Esophagus muscularis mucosa (tissue), 4 donors: ENCODE data around the gene FGF12. TPM values are rescaled to one million over a fixed set of nuclear protein-coding genes. Genes with fewer than 3 reads are reported as not detected.

Experiments
- DNase-seq: peaks from one replicate; pipeline ENCODE4 v3.0.0-alpha.2; 2017; ENCODE audit errors: extremely low spot score
- H3K27ac ChIP-seq, 4 donors: fragments of 200-600 bp; sonication (generic); replicated peaks in 1 of 4; 1 replicate in 3 of 4; 2 replicates in 1 of 4; pipeline ENCODE4 v1.5.1; 2016 to 2019; ENCODE audit warnings: mild to moderate bottlenecking in 1 of 4
- H3K27me3 ChIP-seq, 4 donors: fragments of 200-600 bp; sonication (generic); one replicate each; pipeline versions ENCODE4 v1.5.1 to v1.6.0; 2016 to 2019
- H3K36me3 ChIP-seq, 4 donors: fragments of 200-600 bp; sonication (generic); one replicate each; pipeline ENCODE4 v1.5.1; 2016 to 2019
- H3K4me1 ChIP-seq, 4 donors: fragments of 200-600 bp; sonication (generic); one replicate each; pipeline ENCODE4 v1.5.1; 2016 to 2019
- H3K4me3 ChIP-seq, 4 donors: fragments of 200-600 bp; sonication (generic); 1 replicate in 2 of 4; 2 replicates in 2 of 4; pipeline ENCODE4 v1.5.1; 2016 to 2019; ENCODE audit warnings: mild to moderate bottlenecking in 4 of 4, moderate library complexity in 1 of 4
- H3K9me3 ChIP-seq, 4 donors: fragments of 200-600 bp; sonication (generic); 1 replicate in 3 of 4; 2 replicates in 1 of 4; pipeline ENCODE4 v1.5.1; 2016 to 2019
- CTCF ChIP-seq, 3 experiments: fragments of 200-600 bp in 2 of 3; fragments of 450-650 bp in 1 of 3; sonication (generic) in 2 of 3; IDR thresholded peaks; one replicate each; pipeline ENCODE4 v1.5.1; 2017 to 2019; ENCODE audit warnings: antibody characterized with exemption in 3 of 3, mild to moderate bottlenecking in 2 of 3, moderate library complexity in 1 of 3
- EP300 ChIP-seq: sonication (generic); formaldehyde crosslinking; IDR thresholded peaks from one replicate; pipeline ENCODE4 v1.6.1; 2017; ENCODE audit warnings: antibody characterized with exemption
- POLR2A ChIP-seq: fragments of 450-650 bp; IDR thresholded peaks from one replicate; pipeline ENCODE4 v1.6.1; 2017; ENCODE audit warnings: antibody characterized with exemption, moderate library complexity, mild to moderate bottlenecking, low read depth
- POLR2AphosphoS5 ChIP-seq, 2 donors: sonication (generic); formaldehyde crosslinking; IDR thresholded peaks; one replicate each; pipeline ENCODE4 v1.6.1; 2017; ENCODE audit warnings: antibody characterized with exemption in 2 of 2
- WGBS: methylation state at CpG from one replicate; pipeline ENCODE4 v1.1.5; 2018; 5-methylcytosine and 5-hydroxymethylcytosine counted together
- intact Hi-C: fragments of 100-400 bp; cut with DNase I; formaldehyde crosslinking; loops from one replicate; pipeline ENCODE4 v1.15.1; 2023
- total RNA-seq, 4 donors: library from RNA; depleted of rRNA; stranded (reverse); fragments of >200 nt; gene quantifications; one replicate each; pipeline versions ENCODE4 v1.1.0 to v1.2.1, GENCODE V29; 2016

FGF12 gene
- total RNA-seq, 4 donors from 2014 or later = 4.6 to 19.5 (median 10.2) TPM

- intact Hi-C loops = no loop called here
- no peaks in the 10 kb centered on the region for H3K36me3 ChIP-seq
- TF ChIP-seq EP300 (no peak), POLR2A (no peak), POLR2AphosphoS5 (IDR thresholded peaks at IDR 0.05) (no peak), CTCF (IDR thresholded peaks at IDR 0.05) (no peak)
- H3K27me3 ChIP-seq = no peaks in the 10 kb centered on the region
- no peaks in the 10 kb centered on the region for H3K4me1 ChIP-seq
- no peak overlapping the region for H3K4me3 ChIP-seq
- DNase-seq = no peak
- no peak overlapping the region for H3K27ac ChIP-seq
- no peaks in the 10 kb centered on the region for H3K9me3 ChIP-seq
These were observed 10.2 kb upstream of the FGF12 start for GRCh38 chr3:192737506-192737905.

GRCh38 chr3:192731233-192731632, 3.9 kb upstream of the FGF12 start:
- WGBS = 71% methylated on average over 3 of the region's 3 CpGs
- no peaks in the 10 kb centered on the region for H3K27me3 ChIP-seq
- intact Hi-C loops = no loop called here
- peaks cover 0 to 18% (median 16%) of the 10 kb centered on the region in 4 donors for H3K4me1 ChIP-seq
- DNase-seq = no peak
- TF ChIP-seq POLR2A (no peak), POLR2AphosphoS5 (IDR thresholded peaks at IDR 0.05) (no peak), CTCF (IDR thresholded peaks at IDR 0.05) (no peak), EP300 (no peak)
- H3K27ac ChIP-seq = no peak overlapping the region
- no peaks in the 10 kb centered on the region for H3K9me3 ChIP-seq
- H3K36me3 ChIP-seq = no peaks in the 10 kb centered on the region
- H3K4me3 ChIP-seq = no peak overlapping the region

- intact Hi-C loops = no loop called here
These were observed 956 bp downstream of the FGF12 start for GRCh38 chr3:192726385-192726784.

GRCh38 chr3:192719964-192720363, 7.4 kb downstream of the FGF12 start:
- H3K9me3 ChIP-seq = no peaks in the 10 kb centered on the region
- 82% methylated on average over 3 of the region's 3 CpGs for WGBS
- H3K4me1 ChIP-seq = no peaks in the 10 kb centered on the region
- intact Hi-C loops = no loop called here
- no peaks in the 10 kb centered on the region for H3K27me3 ChIP-seq
- no peak overlapping the region for H3K4me3 ChIP-seq
- H3K27ac ChIP-seq = no peak overlapping the region
- no peak for DNase-seq
- TF ChIP-seq POLR2A (no peak), POLR2AphosphoS5 (IDR thresholded peaks at IDR 0.05) (no peak), CTCF (IDR thresholded peaks at IDR 0.05) (no peak), EP300 (no peak)
- no peaks in the 10 kb centered on the region for H3K36me3 ChIP-seq

More at GRCh38 chr3:192726385-192726784, 956 bp downstream of the FGF12 start:
- 45% methylated on average over 2 of the region's 2 CpGs for WGBS
- no peaks in the 10 kb centered on the region for H3K36me3 ChIP-seq
- H3K27me3 ChIP-seq = no peaks in the 10 kb centered on the region
- DNase-seq = no peak
- TF ChIP-seq CTCF (IDR thresholded peaks at IDR 0.05) (no peak), POLR2AphosphoS5 (IDR thresholded peaks at IDR 0.05) (no peak), POLR2A (no peak), EP300 (no peak)
- H3K4me1 ChIP-seq = peaks cover 0 to 18% (median 16%) of the 10 kb centered on the region in 4 donors
- no peak overlapping the region for H3K4me3 ChIP-seq
- H3K27ac ChIP-seq = no peak overlapping the region
- H3K9me3 ChIP-seq = no peaks in the 10 kb centered on the region

GRCh38 chr3:192718156-192718555, 9.2 kb downstream of the FGF12 start:
- TF ChIP-seq CTCF (IDR thresholded peaks at IDR 0.05) (no peak), POLR2AphosphoS5 (IDR thresholded peaks at IDR 0.05) (no peak), POLR2A (no peak), EP300 (no peak)
- no peak overlapping the region for H3K4me3 ChIP-seq
- DNase-seq = no peak
- H3K4me1 ChIP-seq = no peaks in the 10 kb centered on the region
- H3K27me3 ChIP-seq = no peaks in the 10 kb centered on the region
- no peaks in the 10 kb centered on the region for H3K36me3 ChIP-seq
- WGBS = 9% methylated on average over 3 of the region's 3 CpGs
- intact Hi-C loops = no loop called here
- H3K27ac ChIP-seq = no peak overlapping the region
- no peaks in the 10 kb centered on the region for H3K9me3 ChIP-seq
